Mesendoderm (in vitro differentiated cells): Measurements from ENCODE around the gene NCAPH2.

Experiments used
- DNase-seq: peaks from one replicate; pipeline ENCODE4 v3.0.0; 2013
- H2AK5ac ChIP-seq: 2 replicates; pipeline ENCODE4 v1.6.1; 2013; ENCODE audit warnings: low read length, inconsistent platforms
- H2BK120ac ChIP-seq: 2 replicates; pipeline ENCODE4 v1.6.1; 2013; ENCODE audit warnings: low read depth, mild to moderate bottlenecking, low read length, moderate library complexity, mixed read lengths
- H2BK15ac ChIP-seq: replicated peaks from 2 replicates; pipeline ENCODE4 v1.6.1; 2013; ENCODE audit warnings: low read depth, mild to moderate bottlenecking, moderate library complexity
- H2BK5ac ChIP-seq: 2 replicates; pipeline ENCODE4 v1.6.1; 2013; ENCODE audit warnings: low read length, inconsistent platforms
- H3K18ac ChIP-seq: 2 replicates; pipeline ENCODE4 v1.6.1; 2013; ENCODE audit warnings: mild to moderate bottlenecking, low read length, mixed read lengths
- H3K23ac ChIP-seq: one replicate; pipeline ENCODE4 v1.6.1; 2013; ENCODE audit warnings: low read length
- H3K27ac ChIP-seq: 2 replicates; pipeline ENCODE4 v1.5.1; 2013; ENCODE audit warnings: low read depth, mild to moderate bottlenecking, inconsistent platforms, low read length, moderate library complexity
- H3K27me3 ChIP-seq: 2 replicates; pipeline ENCODE4 v1.6.1; 2013; ENCODE audit warnings: low read length, control low read depth, mild to moderate bottlenecking, inconsistent platforms; ENCODE audit not compliant: insufficient read depth, poor library complexity
- H3K36me3 ChIP-seq: 2 replicates; pipeline ENCODE4 v1.6.1; 2013; ENCODE audit warnings: low read length, inconsistent platforms; ENCODE audit not compliant: control insufficient read depth, insufficient read depth
- H3K4ac ChIP-seq: one replicate; pipeline ENCODE4 v1.6.1; 2013; ENCODE audit warnings: low read depth, mild to moderate bottlenecking, low read length, moderate library complexity
- H3K4me1 ChIP-seq: 2 replicates; pipeline ENCODE4 v1.6.1; 2013; ENCODE audit warnings: low read depth, low read length, inconsistent platforms; ENCODE audit not compliant: control insufficient read depth
- H3K4me2 ChIP-seq: 2 replicates; pipeline ENCODE4 v1.6.1; 2013; ENCODE audit warnings: low read length
- H3K4me3 ChIP-seq: 2 replicates; pipeline ENCODE4 v1.5.1; 2013; ENCODE audit warnings: mild to moderate bottlenecking, low read length
- H3K56ac ChIP-seq: one replicate; pipeline ENCODE4 v1.6.1; 2013; ENCODE audit warnings: low read length
- H3K79me1 ChIP-seq: 2 replicates; pipeline ENCODE4 v1.6.1; 2013; ENCODE audit warnings: low read length, inconsistent platforms
- H3K79me2 ChIP-seq: 2 replicates; pipeline ENCODE4 v1.6.1; 2013; ENCODE audit warnings: mild to moderate bottlenecking, low read length; ENCODE audit not compliant: control insufficient read depth, insufficient read depth
- H3K9ac ChIP-seq: 2 replicates; pipeline ENCODE4 v1.6.1; 2013; ENCODE audit warnings: low read length, inconsistent platforms
- H4K5ac ChIP-seq: one replicate; pipeline ENCODE4 v1.6.1; 2013; ENCODE audit warnings: low read length
- H4K8ac ChIP-seq: one replicate; pipeline ENCODE4 v1.6.1; 2013; ENCODE audit warnings: low read depth, mild to moderate bottlenecking, control low read depth, low read length, moderate library complexity
- WGBS: extraction: QIAGEN DNeasy Blood & Tissue Kit; methylation state at CpG from one replicate; pipeline ENCODE4 v1.1.7; 2013; ENCODE audit warnings: low lambda C conversion rate, missing lambda C conversion rate; ENCODE audit not compliant: insufficient coverage; ENCODE audit errors: extremely low coverage; 5-methylcytosine and 5-hydroxymethylcytosine counted together

Gene NCAPH2

GRCh38 chr22:50530580-50530876, 22.5 kb downstream of the NCAPH2 start:
- H2AK5ac ChIP-seq, result no peak overlapping the region
- no peak overlapping the region for H3K4me3 ChIP-seq
- H3K79me2 ChIP-seq, result no peaks in the 10 kb centered on the region
- DNase-seq, result no peak
- H3K36me3 ChIP-seq, result no peaks in the 10 kb centered on the region
- no peak overlapping the region for H3K27ac ChIP-seq
- peak overlapping the region; percentile 26 for H3K9ac ChIP-seq
- no CpG with 5 or more reads among the region's 21 CpGs for WGBS
- H3K18ac ChIP-seq, result no peak overlapping the region
- peaks cover 23% of the 10 kb centered on the region for H3K27me3 ChIP-seq
- no peak overlapping the region for H3K4ac ChIP-seq
- no peak overlapping the region for H3K23ac ChIP-seq
- no peak overlapping the region for H2BK15ac ChIP-seq
- no peak overlapping the region for H2BK120ac ChIP-seq
- no peak overlapping the region for H4K5ac ChIP-seq
- H4K8ac ChIP-seq, result no peak overlapping the region
- no peak overlapping the region for H2BK5ac ChIP-seq
- peak overlapping the region; percentile 50 for H3K56ac ChIP-seq
- peak overlapping the region; percentile 6 for H3K4me2 ChIP-seq
- no peaks in the 10 kb centered on the region for H3K79me1 ChIP-seq
- peaks cover 3% of the 10 kb centered on the region for H3K4me1 ChIP-seq

DNA sequence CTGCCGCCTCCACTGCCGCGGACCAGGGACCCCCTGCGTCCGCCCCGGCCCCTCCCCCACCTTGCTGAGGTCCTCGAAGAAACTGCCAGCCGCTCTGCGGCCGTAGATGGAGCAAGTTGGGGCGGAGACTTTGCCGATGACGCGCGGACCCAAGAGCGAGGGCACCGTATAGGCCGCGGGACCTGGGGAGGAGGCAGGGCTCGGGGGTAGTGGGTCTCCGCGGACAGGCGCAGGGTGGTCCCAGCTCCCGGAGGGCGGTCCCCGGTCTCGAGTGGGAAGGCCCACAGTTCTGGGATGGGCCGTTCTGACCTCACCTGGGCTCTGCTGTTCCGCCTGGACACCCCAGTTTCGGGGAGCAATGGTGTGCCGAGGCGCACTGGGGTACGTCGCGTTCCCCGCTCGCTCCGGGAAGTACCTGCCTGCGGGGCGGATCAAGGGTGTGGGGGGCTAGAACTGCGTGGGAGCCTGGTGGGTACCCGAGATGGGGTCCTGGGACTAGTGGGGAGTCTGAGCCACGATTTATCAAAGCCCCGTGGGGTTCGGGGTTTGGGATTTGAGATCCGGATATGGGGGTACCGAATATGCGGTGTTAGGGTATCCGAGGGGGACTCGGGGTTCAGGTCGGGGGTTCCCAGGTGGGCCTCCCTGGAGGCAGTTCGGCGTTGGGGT, 23.0 kb downstream of the NCAPH2 start:
- Histone ChIP-seq H3K4me3 (no peak overlapping the region), H3K4me2 (peak overlapping the region; percentile 16), H4K8ac (no peak overlapping the region), H3K79me2 (no peaks in the 10 kb centered on the region), H3K56ac (peak overlapping the region; percentile 76), H2BK15ac (no peak overlapping the region), H3K4ac (no peak overlapping the region), H3K18ac (no peak overlapping the region), H3K4me1 (peaks cover 3% of the 10 kb centered on the region), H3K27me3 (peaks cover 23% of the 10 kb centered on the region), H3K79me1 (no peaks in the 10 kb centered on the region), H2BK5ac (no peak overlapping the region), H3K36me3 (no peaks in the 10 kb centered on the region), H3K23ac (no peak overlapping the region), H3K27ac (no peak overlapping the region), H2AK5ac (no peak overlapping the region), H3K9ac (peak overlapping the region; percentile 35), H2BK120ac (no peak overlapping the region), H4K5ac (no peak overlapping the region)
- DNase-seq, result peak; percentile 87
- WGBS, result no CpG with 5 or more reads among the region's 53 CpGs

GRCh38 chr22:50531546-50531961, 23.5 kb downstream of the NCAPH2 start:
- H4K5ac ChIP-seq, result no peak overlapping the region
- peak overlapping the region; percentile 76 for H3K56ac ChIP-seq
- no peaks in the 10 kb centered on the region for H3K36me3 ChIP-seq
- H2BK15ac ChIP-seq, result no peak overlapping the region
- no peak overlapping the region for H3K4me3 ChIP-seq
- peaks cover 23% of the 10 kb centered on the region for H3K27me3 ChIP-seq
- H3K4ac ChIP-seq, result no peak overlapping the region
- H3K79me1 ChIP-seq, result no peaks in the 10 kb centered on the region
- WGBS, result no CpG with 5 or more reads among the region's 44 CpGs
- H3K79me2 ChIP-seq, result no peaks in the 10 kb centered on the region
- peak overlapping the region; percentile 50 for H3K9ac ChIP-seq
- no peak overlapping the region for H2BK120ac ChIP-seq
- no peak overlapping the region for H2BK5ac ChIP-seq
- H2AK5ac ChIP-seq, result no peak overlapping the region
- peak overlapping the region; percentile 46 for H3K4me2 ChIP-seq
- H3K23ac ChIP-seq, result no peak overlapping the region
- H4K8ac ChIP-seq, result no peak overlapping the region
- peaks cover 3% of the 10 kb centered on the region for H3K4me1 ChIP-seq
- no peak overlapping the region for H3K18ac ChIP-seq
- no peak overlapping the region for H3K27ac ChIP-seq
- DNase-seq, result no peak

DNA sequence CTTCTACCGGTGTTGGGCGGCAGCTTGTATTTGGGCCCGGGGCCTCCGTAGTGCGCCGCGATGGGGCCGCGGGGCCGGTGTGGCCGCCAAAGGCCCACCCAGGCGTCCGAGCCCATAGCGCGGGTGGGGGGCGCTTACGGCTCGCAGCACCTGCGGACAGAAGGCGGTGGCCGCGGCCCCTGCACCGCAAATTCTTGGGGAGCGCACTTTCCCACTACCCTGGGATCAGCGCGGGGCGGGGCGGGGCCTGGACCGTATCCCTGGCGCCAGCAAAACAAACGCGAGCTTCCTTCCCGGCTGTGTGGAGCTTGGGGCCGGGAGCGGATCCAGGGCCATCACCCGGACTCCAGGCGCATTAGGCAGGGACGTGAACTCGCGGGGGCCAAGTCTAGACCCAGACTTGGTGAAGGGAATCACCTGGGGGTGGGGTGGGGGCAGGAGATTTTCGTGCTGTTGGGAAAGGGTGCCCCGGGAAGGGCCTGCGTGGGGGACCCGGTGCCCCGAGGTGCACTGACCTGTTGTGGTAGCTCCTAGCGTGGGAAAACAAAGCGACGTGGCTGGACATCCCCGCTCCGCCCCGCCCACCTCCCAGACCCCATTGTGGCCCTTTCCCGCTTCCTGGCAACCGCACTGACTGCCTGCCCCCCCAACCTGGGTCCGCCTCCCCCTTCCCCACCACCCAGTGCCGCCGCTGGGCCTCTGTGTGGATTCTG, 24.1 kb downstream of the NCAPH2 start:
- DNase-seq, result peak; percentile 56
- no peak overlapping the region for H3K4ac ChIP-seq
- no peak overlapping the region for H2BK5ac ChIP-seq
- no peak overlapping the region for H3K23ac ChIP-seq
- no peak overlapping the region for H3K18ac ChIP-seq
- peak overlapping the region; percentile 42 for H3K56ac ChIP-seq
- H3K27ac ChIP-seq, result no peak overlapping the region
- H3K4me2 ChIP-seq, result peak overlapping the region; percentile 46
- no peaks in the 10 kb centered on the region for H3K79me2 ChIP-seq
- H3K36me3 ChIP-seq, result no peaks in the 10 kb centered on the region
- no peaks in the 10 kb centered on the region for H3K79me1 ChIP-seq
- H3K27me3 ChIP-seq, result peaks cover 23% of the 10 kb centered on the region
- H4K8ac ChIP-seq, result no peak overlapping the region
- H2BK15ac ChIP-seq, result no peak overlapping the region
- peak overlapping the region; percentile 50 for H3K9ac ChIP-seq
- no CpG with 5 or more reads among the region's 56 CpGs for WGBS
- no peak overlapping the region for H2BK120ac ChIP-seq
- H4K5ac ChIP-seq, result no peak overlapping the region
- H3K4me3 ChIP-seq, result no peak overlapping the region
- peaks cover 3% of the 10 kb centered on the region for H3K4me1 ChIP-seq
- no peak overlapping the region for H2AK5ac ChIP-seq

DNA sequence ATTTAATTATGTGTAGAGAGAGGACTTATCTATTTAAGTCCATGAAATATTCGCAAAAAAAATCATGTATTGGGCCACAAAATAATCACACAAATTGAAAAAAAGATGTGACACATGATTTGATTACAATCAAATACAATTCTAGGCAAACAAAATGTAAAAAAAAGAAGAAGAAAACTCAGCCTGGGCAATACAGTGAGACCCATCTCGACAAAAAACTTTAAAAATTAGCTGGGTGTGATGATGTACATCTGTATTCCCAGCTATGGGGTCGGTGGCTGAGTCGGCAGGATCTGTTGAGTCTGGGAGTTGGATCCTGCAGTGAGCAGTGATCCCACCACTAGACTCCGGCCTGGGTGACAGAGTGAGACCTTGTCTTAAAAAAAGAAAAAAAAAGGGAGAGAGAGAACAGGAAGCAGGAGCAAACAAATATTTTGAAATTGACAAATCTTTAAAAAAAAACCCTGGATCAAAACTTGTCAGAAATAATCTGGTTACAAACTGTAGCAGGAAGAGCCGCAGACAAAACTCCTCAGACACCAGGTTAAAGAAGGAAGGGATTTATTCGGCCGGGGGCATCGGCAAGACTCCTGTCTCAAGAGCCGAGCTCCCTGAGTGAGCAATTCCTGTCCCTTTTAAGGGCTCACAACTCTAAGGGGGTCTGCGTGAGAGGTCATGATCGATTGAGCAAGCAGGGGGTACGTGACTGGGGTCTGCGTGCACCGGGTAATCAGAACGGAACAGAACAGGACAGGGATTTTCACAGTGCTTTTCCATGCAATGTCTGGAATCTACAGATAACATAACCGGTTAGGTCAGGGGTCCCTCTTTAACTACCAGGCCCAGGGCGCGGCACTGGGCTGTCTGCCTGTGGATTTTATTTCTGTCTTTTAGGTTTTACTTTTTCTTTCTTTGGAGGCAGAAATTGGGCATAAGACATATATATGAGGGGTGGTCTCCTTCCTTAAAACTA, 25.1 kb downstream of the NCAPH2 start:
- H3K18ac ChIP-seq, result no peak overlapping the region
- H3K4me2 ChIP-seq, result no peak overlapping the region
- no peak overlapping the region for H3K56ac ChIP-seq
- H3K4me3 ChIP-seq, result no peak overlapping the region
- no peak overlapping the region for H2BK120ac ChIP-seq
- no peak overlapping the region for H3K4ac ChIP-seq
- H2BK5ac ChIP-seq, result no peak overlapping the region
- no peak overlapping the region for H3K27ac ChIP-seq
- peaks cover 3% of the 10 kb centered on the region for H3K4me1 ChIP-seq
- WGBS, result no CpG with 5 or more reads among the region's 19 CpGs
- H3K79me2 ChIP-seq, result no peaks in the 10 kb centered on the region
- H3K79me1 ChIP-seq, result no peaks in the 10 kb centered on the region
- H2AK5ac ChIP-seq, result no peak overlapping the region
- H3K9ac ChIP-seq, result no peak overlapping the region
- no peaks in the 10 kb centered on the region for H3K36me3 ChIP-seq
- no peak for DNase-seq
- no peak overlapping the region for H4K8ac ChIP-seq
- peaks cover 23% of the 10 kb centered on the region for H3K27me3 ChIP-seq
- H2BK15ac ChIP-seq, result no peak overlapping the region
- no peak overlapping the region for H3K23ac ChIP-seq
- no peak overlapping the region for H4K5ac ChIP-seq
